Neural progenitor cell (in vitro differentiated cells): Measurements from ENCODE around the gene TOX2. TPM values are rescaled to one million over a fixed set of nuclear protein-coding genes. Genes with fewer than 3 reads are reported as not detected.

Source experiments
- DNase-seq: peaks from one replicate; pipeline ENCODE4 v3.0.0-alpha.2; 2016; ENCODE audit warnings: low spot score
- H2AFZ ChIP-seq: fragments of 200-600 bp; sonication (generic); replicated peaks from 2 replicates; pipeline ENCODE4 v1.6.1; 2016; ENCODE audit warnings: antibody characterized with exemption
- H3F3A ChIP-seq: fragments of 200-600 bp; sonication (generic); 2 replicates; pipeline ENCODE4 v1.6.1; 2016; ENCODE audit warnings: antibody characterized with exemption, low read depth
- H3K27ac ChIP-seq: fragments of 200-600 bp; sonication (generic); 2 replicates; pipeline ENCODE4 v1.5.1; 2016; ENCODE audit warnings: mild to moderate bottlenecking
- H3K27me3 ChIP-seq: fragments of 200-600 bp; sonication (generic); 2 replicates; pipeline ENCODE4 v1.6.1; 2016; ENCODE audit warnings: mild to moderate bottlenecking, moderate library complexity
- H3K36me3 ChIP-seq: fragments of 200-600 bp; sonication (generic); 2 replicates; pipeline ENCODE4 v1.5.1; 2016
- H3K4me1 ChIP-seq: fragments of 200-600 bp; sonication (generic); 2 replicates; pipeline ENCODE4 v1.6.1; 2016; ENCODE audit warnings: mixed run types
- H3K4me2 ChIP-seq: fragments of 200-600 bp; sonication (generic); 2 replicates; pipeline ENCODE4 v1.6.1; 2016
- H3K4me3 ChIP-seq: fragments of 200-600 bp; sonication (generic); 2 replicates; pipeline ENCODE4 v1.5.1; 2016
- H3K79me2 ChIP-seq: fragments of 200-600 bp; sonication (generic); 2 replicates; pipeline ENCODE4 v1.6.1; 2016; ENCODE audit warnings: low read depth
- H3K9ac ChIP-seq: fragments of 200-600 bp; sonication (generic); 2 replicates; pipeline ENCODE4 v1.6.1; 2016
- H3K9me3 ChIP-seq: fragments of 200-600 bp; sonication (generic); 2 replicates; pipeline ENCODE4 v1.5.1; 2016; ENCODE audit warnings: low read depth
- H4K20me1 ChIP-seq: fragments of 200-600 bp; sonication (generic); 2 replicates; pipeline ENCODE4 v1.6.1; 2016; ENCODE audit warnings: low read depth
- H3K27ac Mint-ChIP-seq: 3 replicates; pipeline ENCODE4 v1.8.0; 2021; ENCODE audit warnings: mixed read lengths
- H3K27me3 Mint-ChIP-seq: 2 replicates; pipeline ENCODE4 v1.8.0; 2022; ENCODE audit warnings: low read depth, mild to moderate bottlenecking, inconsistent platforms, moderate library complexity, mixed read lengths; ENCODE audit not compliant: insufficient read depth
- H3K36me3 Mint-ChIP-seq: 3 replicates; pipeline ENCODE4 v1.8.0; 2021; ENCODE audit warnings: mixed read lengths
- H3K4me1 Mint-ChIP-seq: 3 replicates; pipeline ENCODE4 v1.8.0; 2021; ENCODE audit warnings: mixed read lengths
- H3K4me3 Mint-ChIP-seq: 3 replicates; pipeline ENCODE4 v1.8.0; 2021; ENCODE audit warnings: mild to moderate bottlenecking, moderate library complexity, mixed read lengths
- H3K9me3 Mint-ChIP-seq: 3 replicates; pipeline ENCODE4 v1.8.0; 2020; ENCODE audit warnings: mixed read lengths
- EZH2 ChIP-seq: fragments of 200-600 bp; sonication (generic); IDR thresholded peaks from 2 replicates; pipeline ENCODE4 v1.6.1; 2017; ENCODE audit warnings: antibody characterized with exemption, mild to moderate bottlenecking, moderate library complexity
- EZH2phosphoT487 ChIP-seq: fragments of 200-600 bp; sonication (generic); IDR thresholded peaks from 2 replicates; pipeline ENCODE4 v1.6.1; 2017; ENCODE audit warnings: antibody characterized with exemption
- total RNA-seq: library from RNA; depleted of rRNA; stranded (reverse); fragments of >200 nt; gene quantifications from 2 replicates; pipeline ENCODE4 v1.2.3, GENCODE V29; 2015; ENCODE audit warnings: low replicate concordance
- TF ChIP-seq, protein P1 (sequence below): fragments of 200-600 bp; sonication (generic); IDR thresholded peaks from 2 replicates; pipeline ENCODE4 v1.5.1; 2017; ENCODE audit warnings: antibody characterized with exemption, mild to moderate bottlenecking

Gene TOX2
- total RNA-seq, 1 donor from 2014 or later: not detected

- H3K9me3 ChIP-seq: no peaks in the 10 kb centered on the region
- no peaks in the 10 kb centered on the region for H3F3A ChIP-seq
- Mint-ChIP-seq H3K27me3 (peaks cover 7% of the 10 kb centered on the region), H3K36me3 (no peaks in the 10 kb centered on the region), H3K27ac (no peak overlapping the region), H3K4me3 (no peak overlapping the region), H3K4me1 (no peaks in the 10 kb centered on the region), H3K9me3 (peaks cover 18% of the 10 kb centered on the region)
- H3K27me3 ChIP-seq: peaks cover 15% of the 10 kb centered on the region
- no peak overlapping the region for H3K9ac ChIP-seq
- TF ChIP-seq EZH2phosphoT487 (no peak), EZH2 (no peak)
- TF ChIP-seq, protein P1, sequence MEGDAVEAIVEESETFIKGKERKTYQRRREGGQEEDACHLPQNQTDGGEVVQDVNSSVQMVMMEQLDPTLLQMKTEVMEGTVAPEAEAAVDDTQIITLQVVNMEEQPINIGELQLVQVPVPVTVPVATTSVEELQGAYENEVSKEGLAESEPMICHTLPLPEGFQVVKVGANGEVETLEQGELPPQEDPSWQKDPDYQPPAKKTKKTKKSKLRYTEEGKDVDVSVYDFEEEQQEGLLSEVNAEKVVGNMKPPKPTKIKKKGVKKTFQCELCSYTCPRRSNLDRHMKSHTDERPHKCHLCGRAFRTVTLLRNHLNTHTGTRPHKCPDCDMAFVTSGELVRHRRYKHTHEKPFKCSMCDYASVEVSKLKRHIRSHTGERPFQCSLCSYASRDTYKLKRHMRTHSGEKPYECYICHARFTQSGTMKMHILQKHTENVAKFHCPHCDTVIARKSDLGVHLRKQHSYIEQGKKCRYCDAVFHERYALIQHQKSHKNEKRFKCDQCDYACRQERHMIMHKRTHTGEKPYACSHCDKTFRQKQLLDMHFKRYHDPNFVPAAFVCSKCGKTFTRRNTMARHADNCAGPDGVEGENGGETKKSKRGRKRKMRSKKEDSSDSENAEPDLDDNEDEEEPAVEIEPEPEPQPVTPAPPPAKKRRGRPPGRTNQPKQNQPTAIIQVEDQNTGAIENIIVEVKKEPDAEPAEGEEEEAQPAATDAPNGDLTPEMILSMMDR: no peak
- H3K27ac ChIP-seq: no peak overlapping the region
- no peak overlapping the region for H3K4me3 ChIP-seq
- no peaks in the 10 kb centered on the region for H3K36me3 ChIP-seq
- no peaks in the 10 kb centered on the region for H3K79me2 ChIP-seq
- DNase-seq: no peak
- no peaks in the 10 kb centered on the region for H3K4me1 ChIP-seq
- no peaks in the 10 kb centered on the region for H4K20me1 ChIP-seq
- H2AFZ ChIP-seq: no peak overlapping the region
- H3K4me2 ChIP-seq: no peak overlapping the region
These were observed 190.3 kb downstream of the TOX2 start for GRCh38 chr20:44104798-44105517.

GRCh38 chr20:44106615-44107014 is 192.0 kb downstream of the TOX2 start:
- Histone ChIP-seq H4K20me1 (no peaks in the 10 kb centered on the region), H3K9me3 (no peaks in the 10 kb centered on the region), H3K4me3 (no peak overlapping the region), H3K36me3 (no peaks in the 10 kb centered on the region), H3F3A (no peaks in the 10 kb centered on the region), H2AFZ (no peak overlapping the region), H3K27ac (no peak overlapping the region), H3K79me2 (no peaks in the 10 kb centered on the region), H3K4me1 (no peaks in the 10 kb centered on the region), H3K9ac (no peak overlapping the region), H3K4me2 (no peak overlapping the region), H3K27me3 (peaks cover 11% of the 10 kb centered on the region)
- Mint-ChIP-seq H3K27me3 (peaks cover 11% of the 10 kb centered on the region), H3K4me3 (no peak overlapping the region), H3K4me1 (no peaks in the 10 kb centered on the region), H3K9me3 (peaks cover 18% of the 10 kb centered on the region), H3K27ac (no peak overlapping the region), H3K36me3 (no peaks in the 10 kb centered on the region)
- no peak for DNase-seq
- TF ChIP-seq EZH2phosphoT487: no peak
- TF ChIP-seq, protein P1: no peak

- no peak overlapping the region for H3K4me2 ChIP-seq
- no peak overlapping the region for H3K27ac ChIP-seq
- TF ChIP-seq EZH2phosphoT487 (no peak), EZH2 (no peak)
- TF ChIP-seq, protein P1: peak; percentile 35
- Mint-ChIP-seq H3K27me3 (peaks cover 8% of the 10 kb centered on the region), H3K36me3 (no peaks in the 10 kb centered on the region), H3K4me3 (no peak overlapping the region), H3K4me1 (no peaks in the 10 kb centered on the region), H3K27ac (no peak overlapping the region), H3K9me3 (peaks cover 18% of the 10 kb centered on the region)
- no peak overlapping the region for H2AFZ ChIP-seq
- peak; percentile 21 for DNase-seq
- no peaks in the 10 kb centered on the region for H4K20me1 ChIP-seq
- H3K79me2 ChIP-seq: no peaks in the 10 kb centered on the region
- no peak overlapping the region for H3K9ac ChIP-seq
- H3K27me3 ChIP-seq: no peaks in the 10 kb centered on the region
- H3F3A ChIP-seq: no peaks in the 10 kb centered on the region
- no peaks in the 10 kb centered on the region for H3K9me3 ChIP-seq
- H3K4me3 ChIP-seq: no peak overlapping the region
- H3K4me1 ChIP-seq: no peaks in the 10 kb centered on the region
- no peaks in the 10 kb centered on the region for H3K36me3 ChIP-seq
These were observed 195.3 kb downstream of the TOX2 start for GRCh38 chr20:44109951-44110361.
